Right lobe of liver (tissue), 6 donors: ENCODE measurements around the gene SPECC1L. TPM values are rescaled to one million over a fixed set of nuclear protein-coding genes. Genes with fewer than 3 reads are reported as not detected.

ENCODE experiments used
- ATAC-seq, 4 donors: fragments of 200-7000 bp; cut with Tn5 transposase; one replicate each; pipeline ENCODE4 v1.9.1; 2020; ENCODE audit warnings: mild to moderate bottlenecking in 4 of 4, moderate library complexity in 4 of 4
- DNase-seq, 3 donors: peaks; one replicate each; pipeline ENCODE4 v3.0.0-alpha.2; 2020
- H3K27ac ChIP-seq, 3 donors: fragments of 200-600 bp; one replicate each; pipeline ENCODE4 v1.8.0; 2022
- H3K27me3 ChIP-seq, 2 donors: fragments of 200-600 bp; one replicate each; pipeline ENCODE4 v1.8.0; 2022
- H3K36me3 ChIP-seq, 4 donors: fragments of 200-600 bp; sonication (generic) in 1 of 4; one replicate each; pipeline versions ENCODE4 v1.5.1 to v1.8.0; 2017 to 2022; ENCODE audit warnings: control low read depth in 1 of 4
- H3K4me1 ChIP-seq, 4 donors: fragments of 200-600 bp; sonication (generic) in 1 of 4; one replicate each; pipeline versions ENCODE4 v1.5.1 to v1.8.0; 2017 to 2022; ENCODE audit warnings: control low read depth in 1 of 4
- H3K4me3 ChIP-seq, 3 donors: fragments of 200-600 bp; one replicate each; pipeline ENCODE4 v1.8.0; 2022
- H3K9me3 ChIP-seq, 4 donors: fragments of 200-600 bp; sonication (generic) in 1 of 4; one replicate each; pipeline versions ENCODE4 v1.5.1 to v1.8.0; 2017 to 2022; ENCODE audit warnings: control low read depth in 1 of 4
- POLR2A ChIP-seq: fragments of 450-650 bp; IDR thresholded peaks from one replicate; pipeline ENCODE4 v1.6.1; 2017; ENCODE audit warnings: antibody characterized with exemption, mild to moderate bottlenecking
- WGBS: methylation state at CpG from one replicate; pipeline ENCODE4 v1.1.6; 2018; ENCODE audit warnings: low coverage, low lambda C conversion rate; ENCODE audit not compliant: insufficient coverage; ENCODE audit errors: missing lambda C conversion rate; 5-methylcytosine and 5-hydroxymethylcytosine counted together
- intact Hi-C, 2 donors: fragments of 100-400 bp; cut with DNase I; formaldehyde crosslinking; loops; one replicate each; pipeline versions ENCODE4 v1.11.2 to v1.14.1; 2022
- total RNA-seq, 6 experiments: library from RNA; depleted of rRNA in 2 of 6; stranded (reverse); fragments of >200 nt in 2 of 6; fragmentation: NEBNext Ultra II Directional in 3 of 6; extraction: Animal tissue kit (Norgen Biotek cat#: 25700) in 3 of 6; gene quantifications; one replicate each; pipeline versions ENCODE4 v1.1.0 to v1.2.4, GENCODE V29; 2016 to 2023
- TF ChIP-seq, protein P1 (sequence below), 4 donors: fragments of 200-600 bp in 3 of 4; fragments of 450-650 bp in 1 of 4; IDR thresholded peaks; one replicate each; pipeline versions ENCODE4 v1.5.1 to v1.8.0; 2016 to 2022; ENCODE audit warnings: antibody characterized with exemption in 4 of 4, mild to moderate bottlenecking in 2 of 4
- donor health status: DM: no; HTN: yes; CAD: no.
- donor health status: DM: no; HTN: no; CAD: no.
- donor health status: DM: no; HTN: no; CAD: no.
- donor health status: DM: no; HTN: yes; CAD: no.
- donor health status: DM: no; HTN: yes; CAD: no.

The SPECC1L gene
- total RNA-seq, 6 experiments from 2014 or later: 16.3 to 26.4 (median 24.2) TPM

DNA sequence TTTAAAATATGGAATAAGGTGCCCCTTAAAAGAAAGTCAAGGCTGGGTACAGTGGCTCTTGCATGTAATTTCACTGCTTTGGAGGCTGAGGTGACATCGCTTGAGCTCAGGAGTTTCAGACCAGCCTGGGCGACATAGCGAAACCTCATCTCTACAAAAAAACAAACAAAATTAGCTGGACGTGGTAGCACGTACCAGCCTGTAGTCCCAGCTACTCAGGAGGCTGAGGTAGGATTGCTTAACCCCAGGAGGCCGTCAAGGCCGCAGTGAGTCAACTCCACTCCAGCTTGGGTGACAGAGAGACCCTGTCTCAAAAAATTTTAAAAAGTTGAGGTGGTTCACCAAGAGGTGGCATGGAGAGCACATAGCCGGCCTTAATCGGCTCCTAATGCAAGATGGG lies 139.1 kb downstream of the SPECC1L start:
- Histone ChIP-seq H3K27ac (no peak overlapping the region), H3K9me3 (no peaks in the 10 kb centered on the region), H3K36me3 (peaks cover 0 to 18% (median 4%) of the 10 kb centered on the region in 4 donors), H3K4me1 (no peaks in the 10 kb centered on the region), H3K4me3 (no peak overlapping the region), H3K27me3 (no peaks in the 10 kb centered on the region)
- DNase-seq: no peak
- TF ChIP-seq, protein P1, sequence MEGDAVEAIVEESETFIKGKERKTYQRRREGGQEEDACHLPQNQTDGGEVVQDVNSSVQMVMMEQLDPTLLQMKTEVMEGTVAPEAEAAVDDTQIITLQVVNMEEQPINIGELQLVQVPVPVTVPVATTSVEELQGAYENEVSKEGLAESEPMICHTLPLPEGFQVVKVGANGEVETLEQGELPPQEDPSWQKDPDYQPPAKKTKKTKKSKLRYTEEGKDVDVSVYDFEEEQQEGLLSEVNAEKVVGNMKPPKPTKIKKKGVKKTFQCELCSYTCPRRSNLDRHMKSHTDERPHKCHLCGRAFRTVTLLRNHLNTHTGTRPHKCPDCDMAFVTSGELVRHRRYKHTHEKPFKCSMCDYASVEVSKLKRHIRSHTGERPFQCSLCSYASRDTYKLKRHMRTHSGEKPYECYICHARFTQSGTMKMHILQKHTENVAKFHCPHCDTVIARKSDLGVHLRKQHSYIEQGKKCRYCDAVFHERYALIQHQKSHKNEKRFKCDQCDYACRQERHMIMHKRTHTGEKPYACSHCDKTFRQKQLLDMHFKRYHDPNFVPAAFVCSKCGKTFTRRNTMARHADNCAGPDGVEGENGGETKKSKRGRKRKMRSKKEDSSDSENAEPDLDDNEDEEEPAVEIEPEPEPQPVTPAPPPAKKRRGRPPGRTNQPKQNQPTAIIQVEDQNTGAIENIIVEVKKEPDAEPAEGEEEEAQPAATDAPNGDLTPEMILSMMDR (IDR thresholded peaks at IDR 0.05): no peak
- no peak for TF ChIP-seq POLR2A
- intact Hi-C loops: no loop called here
- 67% methylated on average over 9 of the region's 9 CpGs for WGBS
- no peak for ATAC-seq

DNA sequence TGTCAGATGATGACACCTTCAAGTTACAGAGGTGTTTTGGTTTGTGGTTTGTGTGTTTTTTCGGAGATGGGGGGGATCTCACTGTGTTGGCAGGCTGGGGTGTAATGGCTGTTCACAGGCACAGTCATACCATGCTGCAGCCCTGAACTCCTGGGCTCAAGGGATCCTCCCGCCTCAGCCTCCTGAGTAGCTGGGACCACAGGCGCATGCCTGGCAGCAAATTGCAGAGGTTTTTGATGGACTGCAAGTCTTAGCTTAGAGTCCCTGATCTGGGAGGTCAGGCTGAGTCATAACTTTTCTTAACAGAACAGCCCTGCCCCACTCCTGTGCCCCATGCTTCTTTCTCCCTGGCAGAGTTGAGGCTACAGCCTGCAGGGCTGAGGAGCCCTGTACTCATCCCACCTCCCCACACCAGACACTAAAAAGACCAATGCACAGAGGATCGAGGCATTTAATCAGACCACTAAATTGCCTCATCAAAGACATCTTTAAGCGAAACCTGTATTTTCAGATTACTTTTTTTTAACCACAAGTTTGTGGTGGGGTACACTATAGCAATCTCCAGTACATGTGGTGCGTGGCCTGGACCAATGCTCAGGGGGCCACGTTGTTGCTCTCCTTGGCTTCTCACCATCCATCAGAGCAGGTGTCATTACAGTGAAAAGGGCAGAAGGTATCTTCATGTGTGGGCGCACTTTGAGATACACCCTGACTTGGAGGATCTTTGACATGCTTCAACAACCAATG lies 139.7 kb downstream of the SPECC1L start:
- 82% methylated on average over 3 of the region's 8 CpGs for WGBS
- no peak overlapping the region for H3K27ac ChIP-seq
- H3K4me1 ChIP-seq: no peaks in the 10 kb centered on the region
- H3K9me3 ChIP-seq: no peaks in the 10 kb centered on the region
- intact Hi-C loops: no loop called here
- H3K27me3 ChIP-seq: no peaks in the 10 kb centered on the region
- DNase-seq: no peak
- no peak overlapping the region for H3K4me3 ChIP-seq
- H3K36me3 ChIP-seq: peaks cover 0 to 24% (median 9%) of the 10 kb centered on the region in 4 donors
- no peak for ATAC-seq
- TF ChIP-seq, protein P1 (IDR thresholded peaks at IDR 0.05): no peak
- TF ChIP-seq POLR2A: no peak

DNA sequence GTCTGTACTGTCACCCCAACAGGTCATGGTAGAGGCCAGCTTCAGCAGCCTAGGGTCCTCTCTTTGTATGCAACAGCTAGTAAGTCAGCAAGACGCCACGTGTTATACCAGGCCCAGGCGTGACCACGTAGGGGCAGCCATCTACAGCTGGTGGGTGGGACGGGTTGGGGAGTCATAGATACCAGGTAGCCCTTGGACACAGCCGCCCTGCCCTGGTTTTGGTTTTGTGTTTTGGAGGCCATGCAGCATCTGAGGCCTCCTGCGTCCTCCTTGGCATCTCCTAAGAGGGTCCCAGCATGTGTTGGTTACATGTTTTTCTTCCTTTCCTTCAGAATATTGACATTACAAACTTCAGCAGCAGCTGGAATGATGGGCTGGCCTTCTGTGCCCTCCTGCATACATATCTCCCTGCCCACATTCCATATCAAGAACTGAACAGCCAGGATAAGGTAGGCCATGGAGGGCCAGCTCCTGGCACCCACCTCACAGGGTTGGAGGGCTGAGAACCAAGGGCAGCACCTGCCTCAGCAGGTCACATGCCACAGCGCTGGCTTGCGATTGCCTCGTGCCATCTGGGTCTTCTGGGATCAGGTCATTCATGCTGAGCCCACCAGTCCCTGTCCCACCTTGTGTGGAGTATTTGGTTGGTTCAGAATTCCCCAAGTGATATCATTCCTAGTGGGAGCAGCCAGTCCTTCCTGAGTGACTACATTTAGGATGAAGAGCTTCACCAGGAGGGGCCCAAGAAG lies 140.8 kb downstream of the SPECC1L start:
- Histone ChIP-seq H3K4me1 (no peaks in the 10 kb centered on the region), H3K36me3 (peaks cover 0 to 25% (median 9%) of the 10 kb centered on the region in 4 donors), H3K4me3 (no peak overlapping the region), H3K27me3 (no peaks in the 10 kb centered on the region), H3K9me3 (no peaks in the 10 kb centered on the region), H3K27ac (no peak overlapping the region)
- no CpG with 5 or more reads among the region's 10 CpGs for WGBS
- TF ChIP-seq, protein P1 (IDR thresholded peaks at IDR 0.05): no peak
- no peak for TF ChIP-seq POLR2A
- intact Hi-C loops: no loop called here
- DNase-seq (no peak), ATAC-seq (no peak)

DNA sequence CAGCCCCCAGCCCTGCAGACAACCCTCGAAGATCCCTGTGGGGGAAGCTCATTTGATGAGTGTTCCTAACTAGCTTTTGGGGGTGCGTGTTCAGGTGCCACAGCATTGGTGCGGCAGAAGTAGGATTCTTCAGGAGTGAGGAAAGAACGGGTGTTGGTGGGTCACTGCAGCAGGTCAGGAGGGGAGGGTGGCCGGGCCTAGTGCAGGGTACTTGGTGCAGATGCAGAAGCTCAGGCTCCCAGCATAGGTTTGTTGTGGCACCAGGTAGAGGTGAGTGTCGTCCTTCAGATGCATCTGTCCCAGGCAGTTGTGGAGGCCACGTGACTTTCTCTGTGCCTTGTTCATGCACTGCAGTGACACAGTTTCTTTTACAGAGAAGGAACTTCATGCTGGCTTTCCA lies 141.6 kb downstream of the SPECC1L start:
- Histone ChIP-seq H3K27me3 (no peaks in the 10 kb centered on the region), H3K27ac (no peak overlapping the region), H3K36me3 (peaks cover 0 to 25% (median 9%) of the 10 kb centered on the region in 4 donors), H3K4me3 (no peak overlapping the region), H3K4me1 (no peaks in the 10 kb centered on the region), H3K9me3 (no peaks in the 10 kb centered on the region)
- intact Hi-C loops: no loop called here
- 86% methylated on average over 3 of the region's 7 CpGs for WGBS
- TF ChIP-seq POLR2A: no peak
- TF ChIP-seq, protein P1 (IDR thresholded peaks at IDR 0.05): no peak
- DNase-seq (no peak), ATAC-seq (no peak)
